Measurements from ENCODE around the gene INSIG1.

The INSIG1 gene

DNA sequence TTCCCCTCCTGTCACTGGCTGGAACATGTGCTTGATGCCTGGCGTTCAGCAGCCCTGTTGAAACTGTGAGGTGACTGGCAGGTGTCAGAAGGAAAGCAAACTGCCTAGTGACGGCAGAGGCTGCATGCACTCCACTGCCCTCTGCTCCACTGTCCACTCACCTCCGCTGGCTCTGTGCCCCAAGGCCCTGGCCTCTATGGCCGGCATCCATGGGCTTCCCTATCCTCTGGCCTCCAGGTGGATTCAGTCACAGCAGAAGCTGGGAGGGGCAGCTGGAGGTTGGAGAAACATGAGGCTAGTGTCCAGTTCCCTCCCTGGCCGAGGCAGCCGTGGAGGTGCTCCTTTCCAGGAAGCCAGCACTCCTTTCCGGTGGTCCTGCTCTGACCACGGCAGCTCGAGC, 31.2 kb upstream of the INSIG1 start:
- no peak for DNase-seq (ENCODE audit: low spot score)

DNA sequence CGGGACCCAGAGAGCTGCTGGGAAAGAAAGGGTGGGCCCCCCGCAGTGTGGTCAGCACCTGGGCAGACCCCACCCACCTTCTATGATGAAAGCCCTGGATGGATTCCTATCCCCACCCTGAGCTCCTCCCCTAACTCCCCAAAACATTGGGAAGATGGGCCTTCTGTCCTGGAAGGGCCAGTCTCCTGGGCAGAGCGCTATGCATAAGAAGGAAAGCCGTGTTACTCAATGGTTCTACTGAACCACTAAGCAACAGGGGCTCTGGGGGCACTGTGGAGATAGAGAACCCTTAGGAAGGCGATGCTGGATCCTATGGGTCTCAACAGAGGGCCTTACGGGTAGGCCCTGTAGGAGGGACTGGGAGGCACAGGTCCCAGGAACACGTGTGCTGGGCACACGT, 30.7 kb upstream of the INSIG1 start:
- no peak for DNase-seq (ENCODE audit: low spot score)

DNA sequence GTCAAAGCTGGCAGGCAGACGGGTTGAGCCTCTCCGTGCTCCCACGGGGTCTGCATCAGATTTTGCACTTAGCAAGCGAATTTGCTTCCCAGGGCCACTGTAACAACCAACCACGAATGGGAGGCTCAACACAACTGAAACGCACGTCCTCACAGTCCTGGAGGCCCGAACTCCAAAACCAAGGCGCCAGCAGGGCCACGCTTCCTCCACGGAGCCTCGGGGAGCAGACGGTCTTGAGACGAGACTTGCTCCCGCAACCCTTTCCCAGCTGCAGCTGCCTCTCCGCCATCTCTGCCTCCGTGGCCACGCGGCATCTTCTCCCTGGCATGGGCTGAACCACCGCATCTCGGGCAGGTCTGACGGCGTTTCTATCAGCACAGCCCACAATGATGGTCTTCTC, 30.2 kb upstream of the INSIG1 start:
- DNase-seq (ENCODE audit: low spot score) = no peak

- DNase-seq (ENCODE audit: low spot score) = no peak
Measured at GRCh38 chr7:155268211-155268610, 29.5 kb upstream of the INSIG1 start.

DNA sequence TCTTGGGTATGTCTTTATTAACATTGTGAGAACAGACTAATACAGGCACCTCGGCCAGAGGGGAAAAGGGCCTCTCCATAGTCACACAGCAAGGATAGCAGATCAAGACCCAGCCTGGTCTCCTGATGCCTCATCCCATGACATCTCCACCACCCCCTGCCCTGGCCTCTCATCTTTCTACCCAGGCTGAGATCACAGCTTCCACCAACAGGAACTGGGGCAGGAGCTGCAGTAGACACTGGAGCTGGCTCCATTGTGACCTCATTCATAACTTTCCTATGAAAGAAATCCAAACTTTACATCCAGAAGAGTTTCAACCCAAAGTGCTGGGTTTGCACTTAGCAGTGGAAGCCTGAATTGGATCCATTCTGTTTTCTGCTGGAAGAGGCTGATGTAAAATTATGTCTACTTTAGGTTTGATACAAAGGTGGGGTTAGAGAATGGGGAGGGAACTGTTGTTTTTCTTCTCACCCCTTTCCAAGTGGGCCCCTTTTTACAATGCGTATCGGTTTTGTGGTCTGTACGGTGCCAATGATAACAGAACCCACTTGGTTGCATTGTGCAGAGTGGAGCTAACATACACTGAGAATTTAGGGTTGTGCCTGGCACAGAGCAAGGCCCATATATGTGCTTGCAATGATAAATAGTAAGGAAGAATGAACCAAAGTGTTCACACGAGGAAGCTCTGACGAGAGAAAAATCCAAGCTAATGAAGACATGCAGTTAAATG, 28.6 kb upstream of the INSIG1 start:
- no peak for DNase-seq (ENCODE audit: low spot score)

GRCh38 chr7:155269766-155270585, 27.7 kb upstream of the INSIG1 start:
- DNase-seq (ENCODE audit: low spot score) = no peak

- DNase-seq (ENCODE audit: low spot score) = no peak
Measured at GRCh38 chr7:155270861-155271260, 26.8 kb upstream of the INSIG1 start.

GRCh38 chr7:155274633-155275355, 22.9 kb upstream of the INSIG1 start:
- no peak for DNase-seq (ENCODE audit: low spot score)

- no peak for DNase-seq (ENCODE audit: low spot score)
Measured at GRCh38 chr7:155276042-155276799, 21.5 kb upstream of the INSIG1 start.

GRCh38 chr7:155276800-155277375, 20.8 kb upstream of the INSIG1 start:
- DNase-seq (ENCODE audit: low spot score) = no peak

DNA sequence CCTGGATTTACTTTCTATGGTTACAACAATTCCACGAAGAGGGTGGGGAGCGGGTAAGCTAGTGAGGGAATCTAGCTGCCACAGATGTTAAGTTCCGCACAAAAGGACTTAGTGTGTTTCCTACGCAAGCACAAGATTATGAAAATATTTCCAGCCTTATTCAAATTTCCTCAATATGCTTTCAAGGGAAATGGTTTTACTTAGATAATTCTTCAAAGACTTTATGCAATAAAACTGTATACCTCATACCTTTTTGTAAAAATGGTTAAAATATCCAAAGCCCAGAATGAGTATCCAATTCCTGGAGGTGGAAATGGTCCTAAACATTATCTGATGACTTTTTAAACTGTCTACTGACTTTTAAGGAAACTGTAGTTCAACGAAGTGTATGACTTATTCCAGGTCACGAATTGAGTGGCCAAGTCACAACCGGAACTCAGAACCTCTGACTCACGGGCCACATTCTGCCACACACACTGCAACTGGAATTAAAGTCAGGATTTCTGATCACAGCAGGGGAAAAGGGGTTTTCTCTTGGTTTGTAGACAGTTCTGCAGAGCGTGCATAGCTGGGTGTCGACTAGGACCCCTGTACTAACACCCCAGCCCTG, 20.2 kb upstream of the INSIG1 start:
- no peak for DNase-seq (ENCODE audit: low spot score)

GRCh38 chr7:155278921-155279320, 18.8 kb upstream of the INSIG1 start:
- no peak for DNase-seq (ENCODE audit: low spot score)

- DNase-seq (ENCODE audit: low spot score) = no peak
Measured at GRCh38 chr7:155279787-155280445, 17.8 kb upstream of the INSIG1 start.

DNA sequence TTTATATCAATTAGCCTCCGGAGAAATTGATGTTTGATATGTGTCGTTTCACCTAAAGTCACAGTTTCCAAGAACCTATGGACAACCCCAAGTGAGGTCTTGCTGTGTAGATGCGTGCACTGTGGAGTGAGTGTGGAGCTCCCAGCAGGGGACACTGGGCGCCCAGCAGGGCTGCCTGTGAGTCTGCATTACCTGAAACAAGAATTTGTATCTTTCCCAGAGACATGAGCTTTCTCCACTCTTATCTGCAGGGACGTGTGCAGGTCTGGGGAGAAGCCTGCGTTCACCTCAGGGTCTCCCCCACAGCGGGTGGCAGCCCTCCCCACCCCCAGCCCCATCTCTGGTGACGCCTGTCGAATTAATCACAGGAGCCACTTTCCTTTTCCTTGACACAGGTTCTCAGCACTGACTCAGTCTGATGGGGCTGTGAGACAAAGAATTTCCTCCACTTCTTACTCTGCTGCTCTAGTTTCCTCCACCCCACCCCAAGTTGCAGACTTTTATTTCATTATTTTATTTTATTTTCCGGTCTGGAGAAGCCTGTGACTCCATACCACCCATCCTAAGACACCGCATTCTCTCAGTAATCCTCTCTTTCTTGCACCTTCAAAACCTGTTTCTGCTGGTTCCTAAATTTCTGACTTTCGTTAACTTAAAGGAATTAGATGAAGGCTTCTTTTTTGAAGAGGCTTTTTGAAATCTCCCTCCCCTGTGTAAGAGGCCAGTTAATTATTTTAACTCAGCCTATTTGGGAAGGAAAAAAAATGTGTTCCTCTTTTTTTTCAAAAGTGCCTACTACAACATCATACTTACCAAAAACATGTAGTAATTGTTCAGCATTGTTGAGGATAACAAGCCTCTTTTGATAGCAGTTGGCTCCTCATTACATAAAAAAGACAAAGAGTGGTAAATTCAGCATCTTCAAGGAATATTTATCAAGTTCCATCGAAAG, 17.0 kb upstream of the INSIG1 start:
- DNase-seq (ENCODE audit: low spot score) = no peak

GRCh38 chr7:155281398-155281969, 16.2 kb upstream of the INSIG1 start:
- no peak for DNase-seq (ENCODE audit: low spot score)

DNA sequence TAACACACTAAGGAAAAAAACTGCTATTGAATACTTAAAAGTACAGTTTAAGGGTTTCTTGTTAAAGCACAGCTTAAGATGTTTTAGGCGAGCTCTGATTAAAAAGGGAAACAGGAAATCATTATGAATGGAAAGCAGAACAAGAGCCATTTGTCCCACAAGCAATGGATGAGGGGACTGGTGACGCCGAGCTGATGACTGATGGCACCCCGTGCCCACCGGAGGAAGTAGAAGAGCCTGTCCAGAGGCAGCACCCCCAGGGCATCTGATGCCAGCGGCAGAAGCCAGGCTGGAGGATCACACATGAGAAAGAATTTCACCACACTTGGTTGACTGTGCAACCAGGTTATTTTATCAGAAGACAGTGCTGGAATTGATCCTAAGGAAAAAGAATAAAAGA, 15.0 kb upstream of the INSIG1 start:
- no peak for DNase-seq (ENCODE audit: low spot score)

DNA sequence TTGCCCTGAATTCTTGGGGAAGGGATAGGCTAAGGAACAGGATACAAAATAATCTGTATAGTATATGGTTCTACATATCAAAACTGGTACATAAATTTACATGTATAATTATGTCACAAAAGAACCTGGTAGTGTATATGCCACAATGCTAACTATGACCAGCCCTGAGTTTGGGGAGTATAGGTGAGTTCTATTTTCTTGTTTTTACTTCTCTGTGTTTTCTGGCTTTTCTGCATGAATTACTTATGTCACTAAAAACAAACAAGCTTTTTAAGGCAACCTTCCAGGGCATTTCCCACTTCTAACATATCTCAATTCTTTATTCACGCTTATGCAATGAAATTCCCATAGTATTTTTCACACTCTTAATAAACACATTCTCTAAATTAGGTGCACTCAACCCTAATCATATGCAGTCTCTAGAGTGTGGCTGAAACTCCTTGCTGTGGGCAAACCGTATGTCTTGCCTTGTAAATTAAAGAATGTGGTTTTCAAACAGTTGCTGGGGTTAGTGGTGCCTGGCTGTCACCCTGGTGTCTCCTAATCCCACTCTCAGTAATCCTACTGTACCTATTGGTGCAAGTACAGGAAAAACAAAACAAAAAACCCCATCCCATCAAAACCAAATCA, 14.0 kb upstream of the INSIG1 start:
- no peak for DNase-seq (ENCODE audit: low spot score)

- no peak for DNase-seq (ENCODE audit: low spot score)
Measured at GRCh38 chr7:155284496-155285274, 13.0 kb upstream of the INSIG1 start.

Measured in AG08396 (cell line).